ENCODE measurements around the gene PIK3R3. TPM values are rescaled to one million over a fixed set of nuclear protein-coding genes. Genes with fewer than 3 reads are reported as not detected.

Gene PIK3R3
- total RNA-seq, 1 experiment from 2014 or later, result 12.4 TPM

DNA sequence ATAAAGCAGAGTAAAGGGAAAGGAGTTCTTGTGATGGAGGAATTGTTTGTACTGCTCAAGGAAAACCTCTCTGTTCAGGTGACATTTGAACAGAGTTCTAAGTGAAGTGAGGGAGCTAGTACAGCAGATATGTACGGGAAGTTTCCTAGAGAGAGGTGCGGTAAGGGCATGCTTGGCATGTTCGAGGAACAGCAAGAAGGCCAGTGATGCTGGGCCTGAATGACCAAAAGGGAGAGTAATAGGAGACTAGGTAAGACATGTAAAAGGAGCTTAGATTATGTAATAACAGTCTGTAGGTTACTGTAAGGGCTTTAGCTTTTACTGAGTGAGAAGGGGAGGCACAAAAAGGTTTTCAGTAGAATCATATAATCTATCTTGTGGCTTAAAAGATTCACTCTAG, 63.9 kb downstream of the PIK3R3 start:
- Histone ChIP-seq H3K9ac (ENCODE audit: extremely low read depth, insufficient read length, low read length) (no peak overlapping the region), H4K91ac (ENCODE audit: insufficient read length, low read depth, low read length) (no peak overlapping the region), H2AK5ac (ENCODE audit: insufficient read length, low read length) (no peak overlapping the region), H3T11ph (ENCODE audit: low read length) (no peak overlapping the region), H2AFZ (ENCODE audit: low read length) (no peak overlapping the region), H3K18ac (ENCODE audit: insufficient read length, low read depth, low read length) (no peak overlapping the region), H2BK20ac (ENCODE audit: low read depth, low read length, poor library complexity, severe bottlenecking) (no peak overlapping the region), H2BK120ac (ENCODE audit: low read depth, low read length, poor library complexity, severe bottlenecking) (no peak overlapping the region), H3K56ac (ENCODE audit: insufficient read length, low read depth, low read length) (no peak overlapping the region), H2BK12ac (ENCODE audit: insufficient read length, low read depth, low read length) (no peak overlapping the region), H3K79me2 (ENCODE audit: insufficient read depth, low read length) (no peaks in the 10 kb centered on the region), H3K79me1 (ENCODE audit: insufficient read depth, low read depth, low read length, poor library complexity, severe bottlenecking) (no peaks in the 10 kb centered on the region), H3K9me3 (ENCODE audit: control insufficient read depth, low read depth, low read length) (no peaks in the 10 kb centered on the region), H2BK15ac (ENCODE audit: low read depth, low read length) (no peak overlapping the region), H4K8ac (replicated peaks; ENCODE audit: insufficient read length, low read depth, low read length) (no peak overlapping the region), H3K4me1 (ENCODE audit: insufficient read depth, low read length) (no peaks in the 10 kb centered on the region), H3K4me2 (ENCODE audit: insufficient read depth, insufficient read length, low read length) (no peak overlapping the region), H3K23me2 (ENCODE audit: insufficient read length, low read depth, low read length, poor library complexity, severe bottlenecking) (no peaks in the 10 kb centered on the region), H4K5ac (ENCODE audit: insufficient read length, low read depth, low read length) (no peak overlapping the region), H4K20me1 (ENCODE audit: control insufficient read depth, insufficient read depth, insufficient read length) (no peaks in the 10 kb centered on the region), H2BK5ac (ENCODE audit: insufficient read length, low read length) (no peak overlapping the region), H3K23ac (ENCODE audit: insufficient read length, low read depth, low read length) (no peak overlapping the region), H3K4ac (ENCODE audit: low read depth, low read length) (no peak overlapping the region), H3K27ac (ENCODE audit: insufficient read length, low read depth, low read length) (no peak overlapping the region), H3K14ac (ENCODE audit: insufficient read depth, low read length) (no peak overlapping the region), H3K27me3 (ENCODE audit: insufficient read depth, low read length) (no peaks in the 10 kb centered on the region)
- H3K4me1 Mint-ChIP-seq, result peaks cover 12 to 13% of the 10 kb centered on the region in 2 experiments
- no peaks in the 10 kb centered on the region for H3K9me3 Mint-ChIP-seq
- no CpG with 5 or more reads among the region's 3 CpGs for WGBS (ENCODE audit: extremely low coverage, insufficient read length, low lambda C conversion rate)
- H3K4me3 Mint-ChIP-seq, result no peak overlapping the region
- TF ChIP-seq, protein P1, sequence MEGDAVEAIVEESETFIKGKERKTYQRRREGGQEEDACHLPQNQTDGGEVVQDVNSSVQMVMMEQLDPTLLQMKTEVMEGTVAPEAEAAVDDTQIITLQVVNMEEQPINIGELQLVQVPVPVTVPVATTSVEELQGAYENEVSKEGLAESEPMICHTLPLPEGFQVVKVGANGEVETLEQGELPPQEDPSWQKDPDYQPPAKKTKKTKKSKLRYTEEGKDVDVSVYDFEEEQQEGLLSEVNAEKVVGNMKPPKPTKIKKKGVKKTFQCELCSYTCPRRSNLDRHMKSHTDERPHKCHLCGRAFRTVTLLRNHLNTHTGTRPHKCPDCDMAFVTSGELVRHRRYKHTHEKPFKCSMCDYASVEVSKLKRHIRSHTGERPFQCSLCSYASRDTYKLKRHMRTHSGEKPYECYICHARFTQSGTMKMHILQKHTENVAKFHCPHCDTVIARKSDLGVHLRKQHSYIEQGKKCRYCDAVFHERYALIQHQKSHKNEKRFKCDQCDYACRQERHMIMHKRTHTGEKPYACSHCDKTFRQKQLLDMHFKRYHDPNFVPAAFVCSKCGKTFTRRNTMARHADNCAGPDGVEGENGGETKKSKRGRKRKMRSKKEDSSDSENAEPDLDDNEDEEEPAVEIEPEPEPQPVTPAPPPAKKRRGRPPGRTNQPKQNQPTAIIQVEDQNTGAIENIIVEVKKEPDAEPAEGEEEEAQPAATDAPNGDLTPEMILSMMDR (conservative IDR thresholded peaks at IDR 0.05), result no peak
- H3K27ac Mint-ChIP-seq, result no peak overlapping the region
- peaks cover 0 to 5% (median 0%) of the 10 kb centered on the region in 3 experiments; a peak in 2 of 7 replicates for H3K36me3 Mint-ChIP-seq (ENCODE audit: insufficient read depth in 1 of 3, low read depth in 3 of 3)
- H3K27me3 Mint-ChIP-seq (ENCODE audit: low read depth), result no peaks in the 10 kb centered on the region
- DNase-seq, result no peak

Measured in H9 (cell line).